ENCODE measurements around the gene ATMIN.

Gene ATMIN

DNA sequence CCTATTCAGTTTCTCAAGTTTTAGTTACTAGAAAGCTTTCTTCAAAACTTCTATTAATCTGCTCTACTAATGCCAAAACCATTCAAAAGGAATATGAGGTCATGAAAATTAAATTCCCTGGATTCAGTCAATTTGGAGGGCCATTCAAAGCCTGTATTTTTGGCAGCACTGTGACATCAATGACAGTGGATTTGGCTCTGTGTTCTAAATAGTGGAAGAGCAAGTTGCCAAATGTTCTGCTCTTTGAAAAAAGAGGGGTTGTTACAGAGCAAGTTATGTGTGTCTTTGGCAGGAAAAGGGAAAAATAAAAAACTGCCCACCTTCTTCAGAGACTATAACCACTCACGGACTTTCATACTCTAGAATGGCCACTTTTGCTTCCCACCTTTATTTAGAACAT is 44.6 kb downstream of the ATMIN start:
- H3K36me3 ChIP-seq (ENCODE audit: control insufficient read depth, insufficient read depth, low read length) = no peaks in the 10 kb centered on the region
- H3K4me3 ChIP-seq (ENCODE audit: low read length) = no peak overlapping the region
- H3K27me3 ChIP-seq (ENCODE audit: control insufficient read depth, insufficient read depth, low read length) = no peaks in the 10 kb centered on the region
- no peaks in the 10 kb centered on the region for H3K4me1 ChIP-seq (ENCODE audit: control insufficient read depth, insufficient read depth, low read length)
- H3K27ac ChIP-seq (ENCODE audit: low read depth, low read length) = no peak overlapping the region
- no peak overlapping the region for H3K9ac ChIP-seq (ENCODE audit: low read length)

GRCh38 chr16:81081014-81081413 is 45.4 kb downstream of the ATMIN start:
- no peak overlapping the region for H3K27ac ChIP-seq (ENCODE audit: low read depth, low read length)
- H3K9ac ChIP-seq (ENCODE audit: low read length) = no peak overlapping the region
- no peaks in the 10 kb centered on the region for H3K4me1 ChIP-seq (ENCODE audit: control insufficient read depth, insufficient read depth, low read length)
- no peaks in the 10 kb centered on the region for H3K27me3 ChIP-seq (ENCODE audit: control insufficient read depth, insufficient read depth, low read length)
- H3K36me3 ChIP-seq (ENCODE audit: control insufficient read depth, insufficient read depth, low read length) = no peaks in the 10 kb centered on the region
- no peak overlapping the region for H3K4me3 ChIP-seq (ENCODE audit: low read length)

GRCh38 chr16:81088836-81089235 is 53.2 kb downstream of the ATMIN start:
- no peaks in the 10 kb centered on the region for H3K4me1 ChIP-seq (ENCODE audit: control insufficient read depth, insufficient read depth, low read length)
- no peak overlapping the region for H3K4me3 ChIP-seq (ENCODE audit: low read length)
- H3K9ac ChIP-seq (ENCODE audit: low read length) = no peak overlapping the region
- no peaks in the 10 kb centered on the region for H3K36me3 ChIP-seq (ENCODE audit: control insufficient read depth, insufficient read depth, low read length)
- no peak overlapping the region for H3K27ac ChIP-seq (ENCODE audit: low read depth, low read length)
- H3K27me3 ChIP-seq (ENCODE audit: control insufficient read depth, insufficient read depth, low read length) = no peaks in the 10 kb centered on the region

DNA sequence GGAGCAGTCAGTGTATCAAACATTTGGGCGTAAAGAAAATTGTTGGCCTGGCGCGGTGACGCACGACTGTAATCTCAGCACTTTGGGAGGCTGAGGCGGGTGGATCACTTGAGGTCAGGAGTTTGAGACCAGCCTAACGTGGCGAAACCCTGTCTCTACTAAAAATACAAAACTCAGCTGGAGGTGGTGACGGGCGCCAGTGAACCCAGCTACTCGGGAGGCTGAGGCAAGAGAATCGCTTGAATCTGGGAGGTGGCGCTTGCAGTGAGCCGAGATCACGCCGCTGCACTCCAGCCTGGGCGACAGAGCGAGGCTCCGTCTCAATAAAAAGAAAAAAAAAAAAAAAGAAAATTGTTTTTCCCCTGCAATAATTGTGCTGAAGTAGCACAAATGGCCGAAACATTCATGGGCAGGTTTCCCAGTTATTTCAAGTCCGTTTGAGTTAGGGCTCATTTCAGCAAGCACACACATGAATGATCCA is 59.2 kb downstream of the ATMIN start:
- no peaks in the 10 kb centered on the region for H3K4me1 ChIP-seq (ENCODE audit: control insufficient read depth, insufficient read depth, low read length)
- no peak overlapping the region for H3K9ac ChIP-seq (ENCODE audit: low read length)
- H3K36me3 ChIP-seq (ENCODE audit: control insufficient read depth, insufficient read depth, low read length) = no peaks in the 10 kb centered on the region
- no peak overlapping the region for H3K27ac ChIP-seq (ENCODE audit: low read depth, low read length)
- H3K4me3 ChIP-seq (ENCODE audit: low read length) = peak overlapping the region; percentile 9
- H3K27me3 ChIP-seq (ENCODE audit: control insufficient read depth, insufficient read depth, low read length) = no peaks in the 10 kb centered on the region

DNA sequence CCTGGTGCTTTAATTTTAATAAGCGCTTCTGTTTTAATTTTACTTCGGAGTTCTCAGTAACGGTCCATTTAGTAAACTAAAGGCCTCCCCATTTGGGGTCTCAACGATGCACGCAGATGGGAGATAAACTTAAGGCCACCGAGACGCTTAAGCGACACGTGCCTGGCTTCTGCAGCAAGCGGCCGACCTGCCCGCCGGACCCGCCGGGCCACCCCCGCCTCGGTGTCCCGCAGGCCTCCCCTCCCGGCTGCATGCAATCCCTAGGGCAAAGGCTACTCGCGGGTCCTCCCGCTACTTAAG is 60.0 kb downstream of the ATMIN start:
- H3K4me1 ChIP-seq (ENCODE audit: control insufficient read depth, insufficient read depth, low read length) = no peaks in the 10 kb centered on the region
- H3K9ac ChIP-seq (ENCODE audit: low read length) = peak overlapping the region; percentile 49
- peak overlapping the region; percentile 73 for H3K27ac ChIP-seq (ENCODE audit: low read depth, low read length)
- H3K36me3 ChIP-seq (ENCODE audit: control insufficient read depth, insufficient read depth, low read length) = no peaks in the 10 kb centered on the region
- no peaks in the 10 kb centered on the region for H3K27me3 ChIP-seq (ENCODE audit: control insufficient read depth, insufficient read depth, low read length)
- H3K4me3 ChIP-seq (ENCODE audit: low read length) = peak overlapping the region; percentile 87

- peak within 1 kb of the TSS; percentile 49 for H3K9ac ChIP-seq (ENCODE audit: low read length)
- H3K27ac ChIP-seq (ENCODE audit: low read depth, low read length) = peak within 1 kb of the TSS; percentile 73
Measured at GRCh38 chr16:81095953-81096714, 60.5 kb downstream of the ATMIN start, which contains the start of gene GCSH. TSS of gene GCSH (minus strand) at chr16:81096395. CDS start at chr16:81096278, 117 bp downstream.

DNA sequence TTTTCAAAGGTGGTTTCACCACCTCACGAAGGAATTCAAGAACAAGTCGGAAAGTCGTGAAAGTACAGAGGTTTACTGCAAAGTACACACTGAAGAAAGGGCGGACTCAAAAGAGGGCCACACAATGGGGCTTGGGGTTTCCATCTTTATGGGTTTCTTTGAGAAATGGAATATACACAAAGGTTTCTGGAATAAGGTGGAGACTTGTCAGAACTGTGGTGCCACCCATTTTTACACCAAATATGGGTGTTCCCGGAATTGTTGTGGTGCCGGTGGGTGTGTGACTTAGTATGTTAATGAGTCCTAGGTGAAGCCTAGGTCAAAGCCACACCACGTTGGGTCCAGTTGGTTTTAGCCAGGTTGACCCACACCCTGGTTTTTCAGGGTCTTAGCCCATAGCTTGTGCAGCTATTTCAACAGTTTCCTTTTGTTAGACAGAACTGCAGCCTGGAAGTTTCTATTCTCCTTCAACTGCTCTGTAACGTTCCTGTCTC is 61.1 kb downstream of the ATMIN start:
- Histone ChIP-seq H3K4me1 (ENCODE audit: control insufficient read depth, insufficient read depth, low read length) (no peaks in the 10 kb centered on the region), H3K27me3 (ENCODE audit: control insufficient read depth, insufficient read depth, low read length) (no peaks in the 10 kb centered on the region), H3K9ac (ENCODE audit: low read length) (no peak overlapping the region), H3K4me3 (ENCODE audit: low read length) (peak overlapping the region; percentile 58), H3K27ac (ENCODE audit: low read depth, low read length) (peak overlapping the region; percentile 33), H3K36me3 (ENCODE audit: control insufficient read depth, insufficient read depth, low read length) (no peaks in the 10 kb centered on the region)

More at GRCh38 chr16:81095953-81096714, 60.5 kb downstream of the ATMIN start, which contains the start of gene GCSH:
- H3K4me1 ChIP-seq (ENCODE audit: control insufficient read depth, insufficient read depth, low read length) = no peaks in the 10 kb centered on the region
- H3K36me3 ChIP-seq (ENCODE audit: control insufficient read depth, insufficient read depth, low read length) = no peaks in the 10 kb centered on the region
- no peaks in the 10 kb centered on the region for H3K27me3 ChIP-seq (ENCODE audit: control insufficient read depth, insufficient read depth, low read length)
- H3K4me3 ChIP-seq (ENCODE audit: low read length) = peak within 1 kb of the TSS; percentile 87

Measured in rectal smooth muscle tissue (tissue), 1 donor.